ENCODE results near the gene FSTL3. TPM values are rescaled to one million over a fixed set of nuclear protein-coding genes. Genes with fewer than 3 reads are reported as not detected.

The FSTL3 gene
- total and polyA plus RNA-seq, 2 of the 13 experiments (the other 11 are each of a cell fraction or from before 2014, with no cell fraction given): 13.5 to 15.6 TPM

DNA sequence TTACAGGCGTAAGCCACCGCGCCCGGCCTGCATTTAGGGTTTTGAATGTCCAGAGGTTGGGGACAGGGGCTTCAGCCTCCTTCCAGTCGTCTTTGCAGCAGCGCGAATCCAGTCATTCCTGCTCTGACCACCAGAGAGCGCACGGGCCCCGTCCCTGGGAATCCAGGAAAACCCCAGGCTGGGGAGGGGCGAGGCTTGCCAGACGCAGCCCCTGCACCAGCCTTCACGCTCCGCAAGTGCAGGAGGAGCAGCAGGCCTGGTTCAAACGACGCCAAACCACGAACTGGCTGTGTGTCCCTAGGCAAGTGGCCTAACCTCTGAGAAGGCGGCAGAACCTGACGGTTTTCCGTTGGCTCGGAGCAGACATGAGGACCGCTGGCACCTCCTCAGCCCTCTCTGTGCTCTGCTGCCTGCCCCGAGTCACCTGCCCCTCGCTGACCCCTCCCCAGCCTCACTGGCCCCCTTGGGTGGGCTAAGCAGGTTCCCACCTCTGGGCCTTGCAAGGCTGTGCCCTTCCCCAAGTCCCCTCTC, 11.2 kb upstream of the FSTL3 start (continued):
- TF ChIP-seq, protein P1, sequence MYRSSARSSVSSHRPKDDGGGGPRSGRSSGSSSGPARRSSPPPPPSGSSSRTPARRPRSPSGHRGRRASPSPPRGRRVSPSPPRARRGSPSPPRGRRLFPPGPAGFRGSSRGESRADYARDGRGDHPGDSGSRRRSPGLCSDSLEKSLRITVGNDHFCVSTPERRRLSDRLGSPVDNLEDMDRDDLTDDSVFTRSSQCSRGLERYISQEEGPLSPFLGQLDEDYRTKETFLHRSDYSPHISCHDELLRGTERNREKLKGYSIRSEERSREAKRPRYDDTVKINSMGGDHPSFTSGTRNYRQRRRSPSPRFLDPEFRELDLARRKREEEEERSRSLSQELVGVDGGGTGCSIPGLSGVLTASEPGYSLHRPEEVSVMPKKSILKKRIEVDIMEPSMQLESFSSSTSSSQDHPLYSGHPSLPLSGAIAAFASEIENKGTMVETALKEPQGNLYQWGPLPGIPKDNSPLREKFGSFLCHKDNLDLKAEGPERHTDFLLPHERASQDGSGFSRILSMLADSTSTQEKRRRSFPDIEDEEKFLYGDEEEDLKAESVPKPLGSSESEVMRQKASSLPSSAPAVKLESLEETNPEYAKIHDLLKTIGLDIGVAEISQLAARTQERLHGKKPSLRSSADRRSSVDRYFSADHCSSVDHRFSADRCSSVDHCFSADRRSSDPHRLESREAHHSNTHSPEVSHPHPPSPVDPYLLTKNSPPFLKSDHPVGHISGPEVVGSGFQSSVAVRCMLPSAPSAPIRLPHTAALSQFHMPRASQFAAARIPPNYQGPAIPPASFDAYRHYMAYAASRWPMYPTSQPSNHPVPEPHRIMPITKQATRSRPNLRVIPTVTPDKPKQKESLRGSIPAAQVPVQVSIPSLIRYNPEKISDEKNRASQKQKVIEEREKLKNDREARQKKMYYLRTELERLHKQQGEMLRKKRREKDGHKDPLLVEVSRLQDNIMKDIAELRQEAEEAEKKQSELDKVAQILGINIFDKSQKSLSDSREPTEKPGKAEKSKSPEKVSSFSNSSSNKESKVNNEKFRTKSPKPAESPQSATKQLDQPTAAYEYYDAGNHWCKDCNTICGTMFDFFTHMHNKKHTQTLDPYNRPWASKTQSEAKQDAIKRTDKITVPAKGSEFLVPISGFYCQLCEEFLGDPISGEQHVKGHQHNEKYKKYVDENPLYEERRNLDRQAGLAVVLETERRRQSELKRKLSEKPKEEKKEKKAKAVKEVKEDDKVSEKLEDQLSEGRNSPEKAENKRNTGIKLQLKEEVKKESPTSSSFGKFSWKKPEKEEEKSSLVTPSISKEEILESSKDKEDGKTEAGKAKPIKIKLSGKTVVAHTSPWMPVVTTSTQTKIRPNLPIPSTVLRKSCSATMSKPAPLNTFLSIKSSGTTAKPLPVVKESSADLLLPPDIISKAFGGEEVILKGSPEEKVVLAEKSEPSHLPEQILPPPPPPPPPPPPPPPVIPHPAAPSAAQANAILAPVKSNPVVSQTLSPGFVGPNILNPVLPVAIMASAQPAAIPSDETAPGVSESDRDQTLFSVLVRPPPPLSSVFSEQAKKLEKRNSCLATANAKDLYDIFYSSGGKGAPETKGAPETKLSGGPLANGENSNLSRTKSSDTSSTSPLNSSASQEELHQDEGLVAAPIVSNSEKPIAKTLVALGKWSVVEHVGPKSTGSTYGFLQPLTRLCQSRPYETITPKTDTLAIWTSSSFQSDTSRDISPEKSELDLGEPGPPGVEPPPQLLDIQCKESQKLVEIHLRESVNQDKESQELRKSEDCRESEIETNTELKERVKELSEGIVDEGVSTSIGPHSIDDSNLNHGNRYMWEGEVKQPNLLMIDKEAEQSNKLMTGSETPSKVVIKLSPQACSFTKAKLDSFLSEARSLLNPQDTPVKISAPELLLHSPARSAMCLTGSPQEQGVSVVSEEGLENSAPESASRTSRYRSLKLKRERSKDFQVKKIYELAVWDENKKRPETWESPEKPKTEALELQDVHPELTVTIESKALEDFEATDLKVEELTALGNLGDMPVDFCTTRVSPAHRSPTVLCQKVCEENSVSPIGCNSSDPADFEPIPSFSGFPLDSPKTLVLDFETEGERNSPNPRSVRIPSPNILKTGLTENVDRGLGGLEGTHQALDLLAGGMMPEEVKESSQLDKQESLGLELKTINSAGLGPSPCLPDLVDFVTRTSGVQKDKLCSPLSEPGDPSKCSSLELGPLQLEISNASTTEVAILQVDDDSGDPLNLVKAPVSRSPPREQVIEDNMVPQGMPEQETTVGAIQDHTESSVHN (CRISPR knock-in tag; IDR thresholded peaks at IDR 0.05): no peak
- TF ChIP-seq ATF1 (CRISPR knock-in tag; IDR thresholded peaks at IDR 0.05) (no peak), ZFP91 (CRISPR knock-in tag; IDR thresholded peaks at IDR 0.05; ENCODE audit: borderline replicate concordance) (peak; percentile 62), NPAS2 (CRISPR knock-in tag; IDR thresholded peaks at IDR 0.05; ENCODE audit: borderline replicate concordance) (no peak), ZNF614 (CRISPR knock-in tag; IDR thresholded peaks at IDR 0.05; ENCODE audit: borderline replicate concordance) (peak; percentile 57; the same call in 1 of the 2 replicates), ZBTB38 (CRISPR knock-in tag; IDR thresholded peaks at IDR 0.05) (peak; percentile 69; the same call in 1 of the 2 replicates), ZBTB8A (CRISPR knock-in tag; IDR thresholded peaks at IDR 0.05; ENCODE audit: borderline replicate concordance, low read depth) (no peak), FOXA1 (IDR thresholded peaks at IDR 0.05) (no peak), FOXA1 (CRISPR knock-in tag; IDR thresholded peaks at IDR 0.05) (no peak), RFX1 (IDR thresholded peaks at IDR 0.05) (no peak), KDM4B (CRISPR knock-in tag; IDR thresholded peaks at IDR 0.05) (peak; percentile 66; the same call in 1 of the 2 replicates), NFE2 (CRISPR knock-in tag; IDR thresholded peaks at IDR 0.05) (no peak), GATAD1 (CRISPR knock-in tag; IDR thresholded peaks at IDR 0.05) (peak; percentile 74), U2AF1 (optimal IDR thresholded peaks at IDR 0.05; ENCODE audit: low read depth, low read length) (no peak), ZNF224 (CRISPR knock-in tag; IDR thresholded peaks at IDR 0.05) (peak; percentile 36; the same call in 1 of the 2 replicates), MYC (CRISPR knock-in tag; IDR thresholded peaks at IDR 0.05; ENCODE audit: borderline replicate concordance) (peak; percentile 49; the same call in 1 of the 2 replicates)
- TF ChIP-seq, protein P2, sequence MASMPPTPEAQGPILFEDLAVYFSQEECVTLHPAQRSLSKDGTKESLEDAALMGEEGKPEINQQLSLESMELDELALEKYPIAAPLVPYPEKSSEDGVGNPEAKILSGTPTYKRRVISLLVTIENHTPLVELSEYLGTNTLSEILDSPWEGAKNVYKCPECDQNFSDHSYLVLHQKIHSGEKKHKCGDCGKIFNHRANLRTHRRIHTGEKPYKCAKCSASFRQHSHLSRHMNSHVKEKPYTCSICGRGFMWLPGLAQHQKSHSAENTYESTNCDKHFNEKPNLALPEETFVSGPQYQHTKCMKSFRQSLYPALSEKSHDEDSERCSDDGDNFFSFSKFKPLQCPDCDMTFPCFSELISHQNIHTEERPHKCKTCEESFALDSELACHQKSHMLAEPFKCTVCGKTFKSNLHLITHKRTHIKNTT (CRISPR knock-in tag; IDR thresholded peaks at IDR 0.05): no peak
- TF ChIP-seq, protein P3, sequence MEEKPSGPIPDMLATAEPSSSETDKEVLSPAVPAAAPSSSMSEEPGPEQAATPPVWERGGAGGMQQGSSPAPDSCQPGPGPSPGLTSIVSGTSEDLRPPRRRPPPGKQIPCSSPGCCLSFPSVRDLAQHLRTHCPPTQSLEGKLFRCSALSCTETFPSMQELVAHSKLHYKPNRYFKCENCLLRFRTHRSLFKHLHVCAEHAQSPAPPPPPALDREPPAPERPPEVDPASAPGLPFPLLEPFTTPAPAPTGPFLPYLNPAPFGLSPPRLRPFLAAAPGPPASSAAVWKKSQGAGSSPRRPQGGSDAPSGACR (CRISPR knock-in tag; IDR thresholded peaks at IDR 0.05): no peak

Measured in HepG2 (cell line).